Activated T-cell treated with anti-CD3 and anti-CD28 coated beads, Interleukin-2, amount 50 U/mL, for 72 hours (primary cell): ENCODE measurements around the gene UMODL1. TPM values are rescaled to one million over a fixed set of nuclear protein-coding genes. Genes with fewer than 3 reads are reported as not detected.

ENCODE experiments used
- ATAC-seq, 2 donors: fragments of 150-1000 bp; cut with Tn5 transposase; replicated peaks in 1 of 2; 2 replicates each; pipeline ENCODE4 v1.10.0; 2021; ENCODE audit warnings: moderate library complexity in 2 of 2, mild to moderate bottlenecking in 1 of 2
- DNase-seq, 2 donors: peaks; one replicate each; pipeline ENCODE4 v3.0.0; 2021 to 2022; ENCODE audit warnings: mixed read lengths in 1 of 2
- H3K27ac Mint-ChIP-seq: one replicate; pipeline ENCODE4 v1.8.0; 2022; ENCODE audit warnings: mild to moderate bottlenecking, moderate library complexity, mixed read lengths
- H3K27me3 Mint-ChIP-seq: one replicate; pipeline ENCODE4 v1.8.0; 2022; ENCODE audit warnings: low read depth, mixed read lengths
- H3K36me3 Mint-ChIP-seq, 2 donors: one replicate each; pipeline ENCODE4 v1.8.0; 2022; ENCODE audit warnings: mixed read lengths in 2 of 2, mild to moderate bottlenecking in 1 of 2; ENCODE audit not compliant: insufficient read depth in 2 of 2
- H3K4me1 Mint-ChIP-seq: one replicate; pipeline ENCODE4 v1.8.0; 2022; ENCODE audit warnings: low read depth, mixed read lengths
- H3K4me3 Mint-ChIP-seq, 2 donors: one replicate each; pipeline ENCODE4 v1.8.0; 2022; ENCODE audit warnings: mild to moderate bottlenecking in 2 of 2, mixed read lengths in 2 of 2, moderate library complexity in 2 of 2
- H3K9me3 Mint-ChIP-seq, 2 donors: one replicate each; pipeline ENCODE4 v1.8.0; 2022; ENCODE audit warnings: mixed read lengths in 2 of 2
- total RNA-seq, 2 donors: library from RNA; stranded (reverse); gene quantifications; one replicate each; pipeline ENCODE4 v1.2.3, GENCODE V29; 2022

Gene UMODL1
- total RNA-seq, 2 donors from 2014 or later = 0.39 to 0.89 TPM

GRCh38 chr21:42125571-42126544 lies 54.7 kb downstream of the UMODL1 start:
- peak in 1 of 2 donors; percentile 14 for DNase-seq
- Mint-ChIP-seq H3K36me3 (no peaks in the 10 kb centered on the region), H3K4me1 (peaks cover 3% of the 10 kb centered on the region), H3K27me3 (peaks cover 38% of the 10 kb centered on the region), H3K27ac (no peak overlapping the region), H3K4me3 (peak overlapping the region in 1 of 2 donors; percentile 27), H3K9me3 (no peaks in the 10 kb centered on the region)
- ATAC-seq = peak; percentile 21 to 53

DNA sequence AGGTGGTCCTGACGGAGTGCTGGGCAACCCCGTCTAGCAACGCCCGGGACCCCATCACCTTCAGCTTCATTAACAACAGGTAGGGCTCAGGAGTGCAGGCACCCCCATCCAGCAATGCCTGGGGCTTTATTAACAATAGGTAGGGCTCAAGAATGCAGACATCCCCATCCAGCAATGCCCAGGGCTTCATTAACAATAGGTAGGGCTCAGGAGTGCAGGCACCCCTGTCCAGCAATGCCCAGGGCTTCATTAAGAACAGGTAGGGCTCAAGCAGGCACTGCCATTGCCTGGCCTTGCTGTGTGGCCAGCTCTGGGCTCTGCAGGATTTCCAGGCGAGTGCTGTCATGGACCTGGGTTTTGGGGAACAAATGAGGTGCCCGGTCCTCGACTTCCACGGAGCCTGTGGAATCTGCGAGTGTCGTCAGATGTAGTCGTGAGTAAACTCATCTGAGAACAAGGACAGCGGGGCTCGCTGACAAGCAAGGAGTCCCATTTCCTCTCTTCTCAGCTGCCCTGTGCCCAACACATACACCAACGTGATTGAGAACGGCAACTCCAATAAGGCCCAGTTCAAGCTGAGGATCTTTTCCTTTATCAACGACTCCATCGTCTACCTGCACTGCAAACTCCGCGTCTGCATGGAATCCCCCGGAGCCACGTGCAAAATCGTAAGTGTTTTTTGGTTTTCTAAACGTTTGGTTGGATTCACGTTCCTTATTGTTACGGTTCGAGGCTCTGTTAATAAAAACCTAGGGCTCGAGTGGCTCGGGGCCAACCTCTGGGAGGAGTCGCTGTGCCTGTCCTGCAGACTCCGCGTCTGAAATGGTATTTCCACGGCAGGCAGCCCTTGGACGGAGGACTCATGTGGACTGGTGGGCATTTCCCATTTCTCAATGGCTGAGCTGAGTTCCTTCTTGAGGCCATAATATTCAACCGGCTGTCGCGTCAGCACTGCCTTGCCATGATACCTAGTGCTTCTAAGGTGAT lies 56.3 kb downstream of the UMODL1 start:
- no peak for DNase-seq
- no peak overlapping the region for H3K4me3 Mint-ChIP-seq
- H3K4me1 Mint-ChIP-seq = no peaks in the 10 kb centered on the region
- no peak overlapping the region for H3K27ac Mint-ChIP-seq
- no peak for ATAC-seq
- no peaks in the 10 kb centered on the region for H3K36me3 Mint-ChIP-seq
- no peaks in the 10 kb centered on the region for H3K9me3 Mint-ChIP-seq
- H3K27me3 Mint-ChIP-seq = peaks cover 24% of the 10 kb centered on the region

GRCh38 chr21:42129300-42130266 lies 58.5 kb downstream of the UMODL1 start:
- ATAC-seq = peak; percentile 39 to 50
- Mint-ChIP-seq H3K9me3 (no peaks in the 10 kb centered on the region), H3K36me3 (no peaks in the 10 kb centered on the region), H3K4me3 (no peak overlapping the region), H3K27ac (no peak overlapping the region), H3K4me1 (no peaks in the 10 kb centered on the region), H3K27me3 (peaks cover 9% of the 10 kb centered on the region)
- no peak for DNase-seq

DNA sequence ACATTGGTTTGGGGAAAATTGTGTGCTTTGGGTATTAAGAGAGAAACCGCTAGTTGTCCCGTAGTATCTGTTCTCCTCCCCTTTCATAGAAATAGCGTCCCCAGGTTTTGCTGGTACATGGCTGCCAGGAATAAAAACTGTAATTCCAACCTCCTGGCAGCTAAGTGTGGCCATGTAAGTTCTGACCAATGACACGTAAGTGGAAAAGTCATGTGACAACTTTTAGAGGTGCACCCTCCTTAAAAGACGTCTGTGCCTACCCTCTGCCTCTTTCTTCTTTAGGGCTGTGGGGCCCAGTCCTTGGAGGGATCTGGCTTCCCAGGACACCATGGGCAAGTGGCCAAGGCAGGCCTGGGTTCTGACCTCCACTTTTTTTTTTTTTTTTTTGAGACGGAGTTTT lies 59.3 kb downstream of the UMODL1 start:
- ATAC-seq = no peak
- Mint-ChIP-seq H3K4me1 (no peaks in the 10 kb centered on the region), H3K36me3 (no peaks in the 10 kb centered on the region), H3K27ac (no peak overlapping the region), H3K27me3 (no peaks in the 10 kb centered on the region), H3K9me3 (no peaks in the 10 kb centered on the region), H3K4me3 (no peak overlapping the region)
- no peak for DNase-seq

GRCh38 chr21:42132183-42132582 lies 61.1 kb downstream of the UMODL1 start:
- no peak overlapping the region for H3K27ac Mint-ChIP-seq
- no peaks in the 10 kb centered on the region for H3K36me3 Mint-ChIP-seq
- no peaks in the 10 kb centered on the region for H3K9me3 Mint-ChIP-seq
- DNase-seq (no peak), ATAC-seq (no peak)
- H3K27me3 Mint-ChIP-seq = no peaks in the 10 kb centered on the region
- H3K4me3 Mint-ChIP-seq = no peak overlapping the region
- no peaks in the 10 kb centered on the region for H3K4me1 Mint-ChIP-seq

- Mint-ChIP-seq H3K9me3 (no peaks in the 10 kb centered on the region), H3K27ac (no peak overlapping the region), H3K36me3 (no peaks in the 10 kb centered on the region), H3K4me1 (no peaks in the 10 kb centered on the region), H3K4me3 (no peak overlapping the region), H3K27me3 (no peaks in the 10 kb centered on the region)
- DNase-seq (no peak), ATAC-seq (no peak)
Measured at GRCh38 chr21:42133131-42133530, 62.0 kb downstream of the UMODL1 start.

GRCh38 chr21:42135386-42136052 lies 64.4 kb downstream of the UMODL1 start:
- DNase-seq = no peak
- Mint-ChIP-seq H3K4me1 (no peaks in the 10 kb centered on the region), H3K27me3 (no peaks in the 10 kb centered on the region), H3K27ac (no peak overlapping the region), H3K36me3 (no peaks in the 10 kb centered on the region), H3K4me3 (no peak overlapping the region), H3K9me3 (no peaks in the 10 kb centered on the region)
- no peak for ATAC-seq

DNA sequence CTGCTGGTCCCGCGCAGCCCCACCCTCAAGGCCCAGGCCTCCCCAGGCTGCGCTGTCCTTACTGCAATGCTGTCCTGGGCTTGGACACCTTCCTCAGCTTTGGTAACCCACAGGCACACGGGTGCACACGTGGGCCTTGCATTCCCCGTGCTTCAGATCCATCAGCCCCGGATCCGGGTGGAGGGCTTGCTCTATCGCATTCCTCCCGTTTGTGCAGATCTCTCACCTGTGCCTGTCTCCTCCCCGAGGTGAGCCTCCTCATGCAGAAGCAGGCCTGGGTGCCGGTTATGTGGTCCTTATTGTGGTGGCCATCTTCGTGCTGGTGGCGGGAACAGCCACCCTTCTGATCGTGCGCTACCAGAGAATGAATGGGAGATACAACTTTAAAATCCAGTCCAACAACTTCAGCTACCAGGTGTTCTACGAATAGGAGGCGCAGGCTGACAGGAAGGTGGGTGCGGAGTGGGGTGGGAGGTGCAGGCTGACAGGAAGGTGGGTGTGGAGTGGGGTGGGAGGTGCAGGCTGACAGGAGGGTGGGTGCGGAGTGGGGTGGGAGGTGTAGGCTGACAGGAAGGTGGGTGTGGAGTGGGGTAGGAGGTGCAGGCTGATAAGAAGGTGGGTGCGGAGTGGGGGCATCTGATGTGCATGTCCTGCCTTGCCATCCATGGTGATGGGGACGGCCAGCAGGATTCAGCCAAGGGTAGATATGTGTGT lies 66.2 kb downstream of the UMODL1 start:
- no peaks in the 10 kb centered on the region for H3K9me3 Mint-ChIP-seq
- no peak overlapping the region for H3K27ac Mint-ChIP-seq
- H3K36me3 Mint-ChIP-seq = no peaks in the 10 kb centered on the region
- no peak overlapping the region for H3K4me3 Mint-ChIP-seq
- no peaks in the 10 kb centered on the region for H3K27me3 Mint-ChIP-seq
- DNase-seq (no peak), ATAC-seq (no peak)
- no peaks in the 10 kb centered on the region for H3K4me1 Mint-ChIP-seq

DNA sequence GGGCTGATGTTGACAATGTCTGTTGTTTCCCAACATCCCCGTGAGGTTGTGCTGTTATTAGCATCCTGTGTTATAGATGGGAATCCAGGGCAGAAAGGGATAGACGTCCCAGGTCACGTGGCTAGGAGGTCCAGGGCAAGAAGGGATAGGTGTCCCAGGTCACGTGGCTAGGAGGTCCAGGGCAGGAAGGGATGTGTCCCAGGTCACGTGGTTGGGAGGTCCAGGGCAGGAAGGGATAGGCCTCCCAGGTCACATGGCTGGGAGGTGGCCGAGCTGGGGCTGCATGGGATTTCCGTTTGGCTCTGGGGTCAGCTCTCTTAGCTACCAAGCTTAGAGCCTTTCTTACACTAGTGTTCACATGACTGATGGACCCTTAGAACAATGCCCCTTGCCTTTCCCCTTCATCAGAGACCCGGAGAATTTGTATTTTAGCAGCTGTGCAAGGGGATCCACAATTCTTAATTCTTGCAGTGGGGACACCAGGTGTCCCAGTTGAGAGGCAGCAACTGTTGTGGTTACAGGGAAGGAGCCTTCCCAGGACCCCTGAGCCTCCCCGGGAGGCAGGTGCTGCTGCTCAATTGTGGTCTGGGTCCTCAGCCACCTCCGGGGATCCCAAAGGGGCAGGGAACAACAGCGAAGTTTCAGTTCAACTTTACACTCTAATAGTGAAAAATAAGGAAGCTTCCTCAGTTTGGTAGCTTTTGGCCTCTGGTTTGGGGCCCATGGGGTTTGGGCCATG lies 69.2 kb downstream of the UMODL1 start:
- Mint-ChIP-seq H3K9me3 (no peaks in the 10 kb centered on the region), H3K27me3 (no peaks in the 10 kb centered on the region), H3K27ac (no peak overlapping the region), H3K4me1 (peaks cover 3% of the 10 kb centered on the region), H3K36me3 (no peaks in the 10 kb centered on the region), H3K4me3 (no peak overlapping the region)
- ATAC-seq (no peak), DNase-seq (no peak)

DNA sequence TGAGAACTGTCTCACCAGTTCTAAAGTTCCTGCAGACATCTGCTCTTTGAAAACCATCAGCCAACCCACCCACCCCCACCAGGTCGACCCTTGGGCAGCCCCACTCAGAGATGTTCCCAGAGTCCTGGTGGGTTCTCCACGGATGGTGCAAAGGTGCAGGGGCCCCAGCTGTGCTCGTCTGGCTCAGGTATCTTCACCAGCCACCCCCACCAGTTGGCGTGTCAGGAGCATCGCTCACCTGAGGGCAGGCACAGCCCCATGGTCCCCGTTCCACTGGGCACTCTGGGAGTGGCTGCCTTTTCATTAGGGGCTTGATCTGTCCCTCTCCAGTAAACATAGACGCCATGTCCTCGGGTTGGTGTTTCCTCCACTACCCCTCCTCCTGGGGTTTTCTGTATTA lies 70.5 kb downstream of the UMODL1 start:
- no peaks in the 10 kb centered on the region for H3K27me3 Mint-ChIP-seq
- no peak for DNase-seq
- no peak overlapping the region for H3K4me3 Mint-ChIP-seq
- no peaks in the 10 kb centered on the region for H3K9me3 Mint-ChIP-seq
- H3K27ac Mint-ChIP-seq = no peak overlapping the region
- H3K36me3 Mint-ChIP-seq = no peaks in the 10 kb centered on the region
- ATAC-seq = no peak
- peaks cover 8% of the 10 kb centered on the region for H3K4me1 Mint-ChIP-seq

DNA sequence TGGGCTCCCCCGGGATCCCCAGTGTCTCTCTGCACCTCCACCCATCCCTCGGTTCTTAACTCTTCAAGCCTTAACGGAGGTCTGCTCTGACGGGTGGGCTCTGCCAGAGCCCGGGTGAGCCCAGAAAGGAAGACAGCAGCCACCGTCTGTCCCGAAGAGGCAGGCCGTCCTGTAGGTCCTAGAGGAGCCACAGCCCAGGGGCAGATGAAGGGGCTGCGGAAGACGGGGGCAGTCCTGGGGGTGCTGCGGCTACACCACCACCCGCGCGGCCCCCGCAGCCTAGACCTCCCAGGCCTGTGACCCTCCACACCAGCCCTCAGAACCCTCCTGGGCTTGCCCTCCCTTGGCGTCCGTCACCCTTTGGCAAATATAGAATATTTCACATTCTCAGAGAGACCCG lies 71.0 kb downstream of the UMODL1 start:
- H3K4me3 Mint-ChIP-seq = no peak overlapping the region

More for the DNA sequence above, 71.0 kb downstream of the UMODL1 start:
- H3K27ac Mint-ChIP-seq = no peak overlapping the region
- H3K27me3 Mint-ChIP-seq = no peaks in the 10 kb centered on the region
- DNase-seq (no peak), ATAC-seq (no peak)
- H3K36me3 Mint-ChIP-seq = no peaks in the 10 kb centered on the region
- peaks cover 8% of the 10 kb centered on the region for H3K4me1 Mint-ChIP-seq
- H3K9me3 Mint-ChIP-seq = no peaks in the 10 kb centered on the region
